Adipose tissue (tissue), 3 donors: Measurements from ENCODE around the gene MCM7. TPM values are rescaled to one million over a fixed set of nuclear protein-coding genes. Genes with fewer than 3 reads are reported as not detected.

Experiments used
- H3K27ac ChIP-seq: one replicate; pipeline ENCODE4 v1.5.1; 2013; ENCODE audit warnings: low read depth, low read length
- WGBS, 3 donors: extraction: QIAGEN DNeasy Blood & Tissue Kit; methylation state at CpG; one replicate each; pipeline ENCODE4 v1.1.7; 2013; 5-methylcytosine and 5-hydroxymethylcytosine counted together
- polyA plus RNA-seq, 3 donors: library from polyadenylated mRNA; stranded (reverse); fragments of 200-250 nt; gene quantifications; one replicate each; pipeline ENCODE4 v1.2.3, GENCODE V29; 2013
- donor health status: healthy with polysubstance abuse.
- donor health status: Bipolar disorder and iron deficiency.
- donor health status: healthy.

The MCM7 gene
- polyA plus RNA-seq, 3 donors = 36.2 to 47.5 (median 39.9) TPM

DNA sequence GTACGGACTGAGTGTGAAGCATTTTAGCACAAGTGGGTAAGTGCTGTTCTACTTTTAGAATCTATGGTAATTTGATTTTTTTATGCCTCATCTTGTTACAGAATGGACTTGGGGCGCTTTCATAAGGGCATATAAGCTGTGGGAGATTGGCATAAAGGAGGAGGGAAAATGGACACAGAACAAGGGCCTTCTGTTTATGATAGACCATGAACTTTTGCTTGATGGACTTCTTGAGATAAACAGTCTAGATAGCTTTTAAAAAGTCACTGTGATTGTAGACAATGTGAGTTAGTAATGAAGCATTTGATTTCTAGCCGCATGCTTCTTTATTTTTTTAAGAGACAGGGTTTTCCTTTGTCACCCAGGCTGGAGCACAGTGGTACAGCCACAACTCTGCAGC lies 49.6 kb downstream of the MCM7 start:
- 78 to 91% (median 87%) methylated on average over 3 of the region's 3 CpGs for WGBS, 3 donors
- no peak overlapping the region for H3K27ac ChIP-seq

DNA sequence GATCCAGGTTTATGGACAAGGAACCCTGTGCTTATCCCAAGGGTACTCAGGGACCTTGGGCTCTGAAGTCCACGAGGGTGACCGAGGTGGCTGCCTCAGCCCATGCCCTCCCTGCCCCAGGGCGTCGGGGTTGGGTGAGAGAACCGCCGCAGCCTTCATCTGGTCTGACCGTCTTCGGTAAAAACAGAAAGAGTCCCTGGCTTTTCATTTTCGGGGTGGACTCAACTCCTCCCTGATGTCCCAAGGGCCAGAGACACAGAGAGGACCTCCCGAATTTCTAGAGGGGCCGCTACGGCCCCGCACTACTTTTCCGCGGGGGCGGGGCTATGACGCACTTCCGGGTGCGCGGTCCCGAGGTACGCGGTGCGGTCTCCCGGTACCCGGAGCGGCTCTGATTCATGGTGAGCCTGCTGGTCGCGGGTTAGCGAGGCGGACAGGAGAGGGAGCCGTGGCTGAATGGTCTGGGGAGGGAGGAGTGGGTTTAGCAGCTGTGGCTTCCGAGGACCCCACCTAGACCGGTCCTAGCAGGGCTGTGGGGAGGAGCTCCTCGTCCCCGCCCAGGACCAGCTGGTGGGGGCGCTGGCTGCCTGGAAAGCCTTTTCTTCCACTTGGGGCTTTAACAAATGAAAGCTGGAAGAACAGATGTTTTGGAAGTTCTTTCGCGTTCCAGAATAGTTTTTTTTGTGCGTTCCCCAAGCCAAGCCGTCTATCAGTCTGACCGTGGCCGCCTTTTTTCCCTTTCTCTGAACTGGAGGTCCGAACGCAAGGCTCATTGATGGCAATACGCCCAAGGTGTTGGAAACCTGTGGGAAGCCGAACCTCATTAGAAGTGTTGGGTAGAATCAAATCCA lies 51.5 kb downstream of the MCM7 start, which contains the start of gene ZSCAN21:
Gene ZSCAN21 (plus strand): TSS at position 334 of the 851 bp plus-strand sequence. CDS start 7,233 bp downstream, outside the sequence.
- peak within 1 kb of the TSS; percentile 1 for H3K27ac ChIP-seq
- 0 to 1% (median 1%) methylated on average over 47 of the region's 47 CpGs for WGBS, 3 donors

DNA sequence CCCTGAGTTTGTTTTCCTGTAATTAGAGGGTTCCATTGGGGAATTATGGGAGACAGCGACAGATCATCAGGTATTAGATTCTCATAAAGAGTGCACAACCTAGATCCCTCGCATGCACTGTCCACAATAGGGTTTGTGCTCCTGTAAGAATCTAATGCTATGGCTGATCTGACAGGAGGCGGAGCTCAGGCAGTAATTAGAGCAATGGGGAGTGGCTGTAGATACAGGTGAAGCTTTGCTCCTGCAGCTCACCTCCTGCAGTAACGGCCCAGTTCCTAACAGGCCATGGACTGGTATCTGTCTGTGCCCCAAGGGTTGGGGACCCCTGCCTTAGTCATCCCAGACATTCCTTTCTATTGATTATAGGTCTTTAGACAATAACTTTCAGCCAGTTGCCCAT lies 52.5 kb downstream of the MCM7 start:
- no peak overlapping the region for H3K27ac ChIP-seq
- 76 to 95% (median 93%) methylated on average over 4 of the region's 4 CpGs for WGBS, 3 donors

DNA sequence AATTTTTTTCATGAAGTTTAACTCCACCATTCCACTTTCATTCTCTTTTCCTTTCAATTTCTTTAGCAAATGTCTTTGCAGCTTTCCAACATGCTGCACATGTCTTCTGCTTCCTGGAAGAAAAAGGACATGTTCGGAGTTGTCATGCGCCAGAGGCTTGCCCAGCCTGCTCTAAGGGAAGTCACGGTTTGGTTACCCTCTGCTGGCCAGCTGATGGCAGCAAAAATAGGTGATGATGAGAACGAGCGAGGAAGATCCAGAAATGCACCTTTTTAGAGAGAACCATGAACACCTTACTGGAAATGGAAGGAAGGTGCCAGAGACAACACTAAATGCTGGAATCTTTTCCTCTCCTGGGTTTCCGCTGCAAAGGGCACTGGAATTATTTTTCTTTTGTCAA lies 56.5 kb downstream of the MCM7 start:
- WGBS, 3 donors = 47 to 52% (median 51%) methylated on average over 6 of the region's 6 CpGs

More for the DNA sequence above, 56.5 kb downstream of the MCM7 start:
- H3K27ac ChIP-seq = no peak overlapping the region

Other genes starting within 250 kb of the MCM7 start
- gene OR2AE1, start 224.4 kb downstream of the MCM7 start, polyA plus RNA-seq = not detected
- gene TRIM4, start 181.9 kb downstream of the MCM7 start, polyA plus RNA-seq = 10 to 100 TPM; 15.0 to 22.2 (median 17.1) TPM
- gene GJC3, start 171.8 kb downstream of the MCM7 start, polyA plus RNA-seq = 1 to 10 TPM in 2 of 3 donors, under 1 TPM in 1; 0.22 to 1.9 (median 1.3) TPM
- 100 to 1,000 TPM; 155 to 415 (median 202) TPM for gene AZGP1, start 125.4 kb downstream of the MCM7 start, polyA plus RNA-seq
- gene ZKSCAN1, start 85.8 kb downstream of the MCM7 start, polyA plus RNA-seq = 10 to 100 TPM; 10.9 to 13.0 (median 12.9) TPM
- gene ZSCAN21, start 51.6 kb downstream of the MCM7 start, polyA plus RNA-seq = 1 to 10 TPM; 5.4 to 8.6 (median 7.8) TPM
- 10 to 100 TPM in 2 of 3 donors, 1 to 10 TPM in 1; 9.9 to 12.7 (median 12.3) TPM for gene ZNF3, start 19.7 kb downstream of the MCM7 start, polyA plus RNA-seq
- 100 to 1,000 TPM in 2 of 3 donors, 10 to 100 TPM in 1; 48.5 to 123 (median 117) TPM for gene COPS6, start 12.4 kb downstream of the MCM7 start, polyA plus RNA-seq
- gene AP4M1, start 246 bp upstream of the MCM7 start, polyA plus RNA-seq = 10 to 100 TPM; 12.2 to 15.5 (median 13.5) TPM
- gene TAF6, start 18.0 kb upstream of the MCM7 start, polyA plus RNA-seq = 10 to 100 TPM; 16.3 to 30.9 (median 27.1) TPM
- gene CNPY4, start 18.2 kb upstream of the MCM7 start, polyA plus RNA-seq = 10 to 100 TPM in 2 of 3 donors, 1 to 10 TPM in 1; 4.1 to 16.4 (median 12.1) TPM
- 1 to 10 TPM; 2.3 to 2.5 (median 2.5) TPM for gene MBLAC1, start 25.6 kb upstream of the MCM7 start, polyA plus RNA-seq
- 100 to 1,000 TPM; 131 to 307 (median 245) TPM for gene LAMTOR4, start 47.5 kb upstream of the MCM7 start, polyA plus RNA-seq
- 10 to 100 TPM in 2 of 3 donors, 1 to 10 TPM in 1; 7.5 to 14.5 (median 11.8) TPM for gene TRAPPC14, start 57.3 kb upstream of the MCM7 start, polyA plus RNA-seq
- 1 to 10 TPM in 2 of 3 donors, under 1 TPM in 1; 0.44 to 3.7 (median 1.5) TPM for gene GAL3ST4, start 67.2 kb upstream of the MCM7 start, polyA plus RNA-seq
- under 1 TPM; 0.22 to 0.31 (median 0.30) TPM for gene GPC2, start 76.0 kb upstream of the MCM7 start, polyA plus RNA-seq
- gene STAG3, start 76.5 kb upstream of the MCM7 start, polyA plus RNA-seq = under 1 TPM in 2 of 3 donors, not detected in 1; 0.52 to 0.99 TPM
- gene PVRIG, start 118.6 kb upstream of the MCM7 start, polyA plus RNA-seq = under 1 TPM in 2 of 3 donors, not detected in 1; 0.54 to 0.76 TPM
- under 1 TPM in 2 of 3 donors, not detected in 1; 0.05 to 0.15 TPM for gene SPDYE3, start 206.3 kb upstream of the MCM7 start, polyA plus RNA-seq